GM21723 (cell line): ENCODE data around the gene LRRFIP1.
"Not testable (repeated sequence)": the region's sequence is repeated elsewhere in the genome, so short reads cannot be mapped to it uniquely, and the experiment has no call there.

Experiments
- ATAC-seq: cut with Tn5 transposase; IDR thresholded peaks from one replicate; pipeline ENCODE4 v1.9.1; 2021; ENCODE audit warnings: mild to moderate bottlenecking, moderate library complexity; ENCODE audit not compliant: unreplicated experiment

The LRRFIP1 gene, protein sequence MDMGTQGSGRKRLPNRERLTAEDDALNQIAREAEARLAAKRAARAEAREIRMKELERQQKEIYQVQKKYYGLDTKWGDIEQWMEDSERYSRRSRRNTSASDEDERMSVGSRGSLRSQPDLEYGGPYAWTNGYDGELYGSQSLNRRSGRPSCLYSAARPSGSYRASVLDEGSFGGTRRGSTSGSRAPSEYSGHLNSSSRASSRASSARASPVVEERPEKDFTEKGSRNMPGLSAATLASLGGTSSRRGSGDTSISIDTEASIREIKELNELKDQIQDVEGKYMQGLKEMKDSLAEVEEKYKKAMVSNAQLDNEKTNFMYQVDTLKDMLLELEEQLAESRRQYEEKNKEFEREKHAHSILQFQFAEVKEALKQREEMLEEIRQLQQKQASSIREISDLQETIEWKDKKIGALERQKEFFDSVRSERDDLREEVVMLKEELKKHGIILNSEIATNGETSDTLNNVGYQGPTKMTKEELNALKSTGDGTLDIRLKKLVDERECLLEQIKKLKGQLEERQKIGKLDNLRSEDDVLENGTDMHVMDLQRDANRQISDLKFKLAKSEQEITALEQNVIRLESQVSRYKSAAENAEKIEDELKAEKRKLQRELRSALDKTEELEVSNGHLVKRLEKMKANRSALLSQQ

DNA sequence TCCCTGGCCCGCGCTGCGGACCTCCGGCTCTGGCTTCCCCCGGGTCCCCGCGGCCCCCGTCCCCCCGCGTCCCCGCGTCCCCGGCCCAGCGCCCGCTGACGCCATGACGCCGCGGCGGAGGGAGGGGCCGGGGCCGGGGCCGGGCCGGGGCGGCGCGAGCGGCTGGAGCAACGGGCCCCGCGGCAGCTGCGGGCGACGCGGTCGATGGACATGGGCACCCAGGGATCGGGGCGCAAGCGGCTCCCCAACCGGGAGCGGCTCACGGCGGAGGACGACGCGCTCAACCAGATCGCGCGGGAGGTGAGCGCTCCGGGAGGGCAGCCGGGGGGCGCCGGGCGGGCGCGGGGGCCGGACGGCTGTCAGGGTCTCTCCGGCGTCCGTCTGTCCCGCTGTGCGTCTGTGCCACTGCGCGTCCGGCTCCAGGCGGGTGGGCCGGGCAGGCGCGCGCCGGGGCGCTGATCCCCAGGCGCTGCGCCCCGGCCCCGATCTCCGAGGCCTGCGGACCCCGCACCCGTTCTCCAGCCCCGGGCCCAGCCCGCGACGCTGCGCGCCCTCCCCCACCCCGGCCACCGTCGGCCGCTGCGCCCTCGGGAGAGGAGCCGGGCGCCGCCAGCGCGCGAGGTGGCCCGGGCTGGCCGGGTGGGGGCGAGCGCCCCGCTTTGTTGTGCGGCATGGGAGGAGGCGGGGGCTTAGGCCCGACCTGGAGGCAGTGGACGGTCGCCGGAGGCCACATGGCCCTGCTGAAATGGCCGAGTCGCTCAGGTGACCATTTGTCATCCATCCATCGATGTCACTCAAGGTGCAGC, at the start of gene LRRFIP1:
Gene LRRFIP1, plus strand, starts transcription at position 147 of the 806 bp plus-strand sequence. Its CDS starts 58 bp downstream, at position 205.
- ATAC-seq, result no peak

- ATAC-seq, result no peak
Observed at GRCh38 chr2:237577956-237578870, 49.2 kb upstream of the LRRFIP1 start.

GRCh38 chr2:237581326-237581725, 46.1 kb upstream of the LRRFIP1 start:
- ATAC-seq, result no peak

DNA sequence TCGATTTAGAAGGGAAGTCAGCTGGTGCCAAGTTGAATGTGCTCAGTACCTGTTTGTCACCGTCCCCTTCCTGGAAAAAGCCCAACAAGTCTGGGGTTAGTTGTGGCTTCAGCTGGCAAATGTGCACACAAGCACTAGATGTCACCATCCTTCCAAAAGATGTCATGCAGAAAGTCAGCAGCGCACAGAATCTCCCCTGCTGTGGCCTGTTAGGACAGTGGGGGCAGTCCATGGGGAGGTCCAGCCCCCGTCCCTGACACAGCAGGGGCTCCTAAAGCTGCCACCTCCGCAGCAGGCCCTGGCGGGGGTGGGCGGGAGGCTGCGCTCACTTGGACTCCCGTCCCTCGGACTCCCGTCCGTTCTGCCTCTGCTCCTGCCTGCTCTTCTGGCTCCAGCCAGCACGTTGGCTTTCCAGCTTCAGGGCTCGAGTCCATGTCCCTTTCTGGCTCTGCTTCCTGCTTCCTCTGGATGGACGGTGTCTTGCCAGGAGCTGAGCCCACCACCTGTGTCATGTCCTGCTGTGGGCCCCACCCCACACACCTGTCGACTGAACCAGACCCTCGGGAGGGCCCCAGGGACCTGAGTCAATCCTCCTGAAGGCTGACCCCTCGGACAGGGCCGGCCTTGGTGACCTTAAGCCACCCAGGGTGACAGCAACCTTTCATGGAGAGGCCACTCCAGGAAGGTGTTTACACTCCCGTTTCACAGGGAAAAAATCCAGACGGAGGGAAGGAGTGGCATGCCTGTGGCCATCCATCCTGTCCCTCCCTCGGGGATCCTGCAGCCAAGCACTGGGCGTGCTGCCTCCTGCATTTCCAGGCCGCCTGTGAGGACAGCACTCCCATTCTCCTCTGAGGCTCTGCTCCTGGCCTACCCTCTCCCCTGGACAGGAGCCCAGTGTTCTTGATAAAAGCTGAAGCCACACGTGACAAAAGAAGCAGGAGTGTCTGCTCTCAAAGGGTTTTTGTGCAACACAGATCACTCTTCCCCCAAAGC, 45.3 kb upstream of the LRRFIP1 start:
- ATAC-seq, result no peak

DNA sequence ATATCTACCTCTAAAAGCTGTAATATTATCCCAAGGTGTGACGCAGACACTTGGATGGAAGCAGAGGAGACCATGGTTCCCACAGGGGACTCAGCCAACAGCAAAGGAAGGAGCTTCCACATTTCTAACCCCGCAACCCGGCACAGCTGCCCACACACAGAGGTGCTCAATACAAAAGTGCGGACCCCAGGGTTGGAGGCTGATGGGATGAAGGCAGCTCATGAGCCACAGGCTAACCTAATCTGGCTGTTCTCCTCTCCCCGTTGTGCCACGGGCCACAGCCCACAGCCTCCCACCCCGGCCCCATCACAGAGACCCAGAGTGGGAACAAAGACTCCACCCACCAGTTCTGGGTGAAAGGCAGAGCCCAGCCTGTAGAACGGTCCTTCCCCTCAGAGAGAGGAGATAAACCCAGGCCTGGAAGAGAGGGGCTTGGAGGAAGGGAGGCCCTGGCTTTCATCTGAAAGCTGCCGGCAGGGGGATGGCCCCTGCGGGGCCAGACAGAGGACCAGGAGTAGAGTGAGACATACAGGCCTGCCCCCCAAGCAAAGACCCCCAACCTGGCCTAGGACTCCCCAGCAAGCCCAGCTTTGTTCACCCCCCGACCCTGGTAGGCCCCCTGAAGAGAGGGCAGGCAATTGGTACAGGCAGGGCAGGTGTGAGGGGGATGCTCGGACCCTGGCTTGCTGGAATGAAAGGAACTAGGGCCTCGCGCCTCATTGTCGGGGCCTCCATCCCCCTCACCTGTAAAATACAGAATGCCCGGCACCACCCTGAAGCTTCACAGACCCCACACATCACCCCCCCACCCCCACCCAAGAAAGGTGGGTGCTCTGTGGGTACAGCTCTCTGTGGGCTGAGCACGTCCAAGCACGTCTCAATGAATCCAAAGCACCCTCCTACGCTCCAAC, 43.7 kb upstream of the LRRFIP1 start:
- no peak for ATAC-seq

- no peak for ATAC-seq
Observed at GRCh38 chr2:237585590-237586221, 41.7 kb upstream of the LRRFIP1 start.

DNA sequence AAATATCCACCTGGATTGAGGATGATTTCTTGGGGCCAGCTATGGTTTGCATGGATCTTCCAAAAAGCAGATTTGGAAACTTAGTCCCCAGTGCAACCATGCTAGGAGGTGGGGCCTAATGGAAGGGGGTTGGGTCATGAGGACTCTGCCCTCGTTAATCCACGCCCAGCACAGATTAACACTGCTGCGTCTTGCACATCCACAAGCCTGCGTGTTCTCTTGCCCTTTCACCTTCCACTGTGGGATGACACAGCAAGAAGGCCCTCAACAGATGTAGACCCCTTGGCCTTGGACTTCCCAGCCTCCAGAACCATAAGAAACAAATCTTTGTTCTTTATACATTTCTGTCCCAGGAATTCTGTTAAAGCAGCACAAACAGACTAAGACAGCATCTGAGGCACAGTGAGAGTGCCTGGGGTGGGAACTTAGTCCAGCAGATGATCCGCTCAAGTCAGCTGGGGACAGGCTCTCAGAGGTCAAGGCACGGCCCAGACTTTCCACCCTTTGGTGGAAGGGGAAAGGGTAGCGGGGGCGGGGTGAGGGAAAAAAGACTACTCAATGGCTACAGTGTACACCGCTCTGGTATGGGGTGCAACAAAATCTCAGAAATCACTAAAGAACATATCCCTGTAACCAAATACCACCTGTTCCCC, 39.2 kb upstream of the LRRFIP1 start:
- no peak for ATAC-seq

- ATAC-seq, result no peak
Observed at GRCh38 chr2:237590272-237591140, 36.9 kb upstream of the LRRFIP1 start, which contains the start of gene RAB17. TSS of gene RAB17 (minus strand) at chr2:237590734. CDS start at chr2:237586154, 4,580 bp downstream.

GRCh38 chr2:237591141-237591881, 36.1 kb upstream of the LRRFIP1 start:
- no peak for ATAC-seq

DNA sequence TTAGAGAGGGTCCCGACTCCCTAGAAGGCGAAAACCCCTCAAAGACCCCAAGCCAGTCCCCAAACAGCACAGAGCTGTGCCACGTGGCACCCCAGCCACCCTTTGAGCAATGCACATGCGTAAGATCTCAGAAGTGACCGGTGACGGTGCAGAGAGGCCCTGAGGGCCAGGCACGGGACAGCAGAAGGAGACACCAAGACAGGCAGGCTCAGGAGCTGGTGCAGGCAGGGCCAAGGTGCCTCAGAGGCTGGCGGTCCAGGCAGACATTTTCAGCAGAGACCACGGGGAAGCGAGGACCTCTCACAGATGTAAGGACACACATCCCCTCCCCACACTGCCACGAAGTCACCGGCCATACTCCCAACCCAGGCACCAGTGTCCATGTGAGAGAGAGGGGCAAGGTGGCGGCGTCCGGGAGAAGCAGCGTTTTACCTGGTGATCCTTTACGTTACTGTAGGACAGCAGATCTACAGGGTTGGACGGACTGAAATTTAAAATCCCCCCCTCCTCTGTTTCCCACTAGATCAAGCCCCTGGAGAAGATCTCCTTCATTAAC, 34.9 kb upstream of the LRRFIP1 start:
- ATAC-seq, result no peak

- no peak for ATAC-seq
Observed at GRCh38 chr2:237593036-237593435, 34.4 kb upstream of the LRRFIP1 start.

DNA sequence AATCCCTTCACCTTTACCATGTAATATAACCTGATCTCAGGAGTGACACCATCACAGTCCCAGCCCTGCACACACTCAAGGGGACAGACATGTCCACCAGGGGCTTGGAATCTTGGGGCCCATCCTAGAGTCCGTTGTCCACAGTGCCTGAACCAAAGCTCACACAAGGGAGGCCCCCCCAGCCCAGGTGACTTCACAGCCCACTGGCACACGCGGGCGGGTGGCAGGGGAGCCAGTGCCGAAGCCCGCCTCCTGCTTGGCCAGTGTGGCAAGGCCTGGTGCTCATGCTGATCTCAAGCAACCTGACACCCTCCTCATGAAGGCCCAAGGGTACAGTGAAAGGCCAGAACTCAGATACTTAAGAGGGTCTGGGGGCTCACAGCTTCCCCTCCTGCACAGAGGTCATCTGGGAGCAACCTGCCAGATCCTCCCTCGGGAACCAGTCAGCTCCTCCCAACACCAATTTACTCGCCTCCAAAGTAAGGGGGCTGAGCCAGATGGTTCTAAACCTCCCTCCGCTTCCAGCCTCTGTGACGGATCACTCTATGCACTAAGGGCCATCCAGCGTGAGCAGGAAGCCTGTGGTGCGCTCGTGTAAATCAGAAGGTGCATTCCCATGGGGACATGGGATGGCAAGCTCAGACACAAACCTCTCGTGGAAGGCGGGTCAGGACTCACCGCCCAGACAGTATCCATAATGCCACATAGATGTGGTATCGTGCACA, 33.6 kb upstream of the LRRFIP1 start:
- no peak for ATAC-seq

DNA sequence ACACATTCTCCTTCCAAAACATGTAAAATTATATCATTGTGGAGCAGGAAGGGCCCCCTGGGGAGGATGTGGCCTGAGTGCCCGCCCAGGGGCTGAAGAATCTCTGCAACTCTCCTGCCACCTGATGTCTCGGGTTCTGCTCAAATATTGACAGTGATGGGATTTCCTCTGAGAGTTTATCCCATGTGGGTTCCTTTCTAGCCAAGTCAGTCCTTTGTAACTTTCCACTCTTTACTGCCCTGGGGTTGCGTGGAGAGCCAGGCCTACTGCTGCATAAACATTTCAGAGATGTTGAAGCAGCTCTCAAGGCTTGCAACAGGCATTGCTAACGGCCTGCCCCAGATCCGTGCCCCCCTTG, 32.9 kb upstream of the LRRFIP1 start:
- no peak for ATAC-seq

DNA sequence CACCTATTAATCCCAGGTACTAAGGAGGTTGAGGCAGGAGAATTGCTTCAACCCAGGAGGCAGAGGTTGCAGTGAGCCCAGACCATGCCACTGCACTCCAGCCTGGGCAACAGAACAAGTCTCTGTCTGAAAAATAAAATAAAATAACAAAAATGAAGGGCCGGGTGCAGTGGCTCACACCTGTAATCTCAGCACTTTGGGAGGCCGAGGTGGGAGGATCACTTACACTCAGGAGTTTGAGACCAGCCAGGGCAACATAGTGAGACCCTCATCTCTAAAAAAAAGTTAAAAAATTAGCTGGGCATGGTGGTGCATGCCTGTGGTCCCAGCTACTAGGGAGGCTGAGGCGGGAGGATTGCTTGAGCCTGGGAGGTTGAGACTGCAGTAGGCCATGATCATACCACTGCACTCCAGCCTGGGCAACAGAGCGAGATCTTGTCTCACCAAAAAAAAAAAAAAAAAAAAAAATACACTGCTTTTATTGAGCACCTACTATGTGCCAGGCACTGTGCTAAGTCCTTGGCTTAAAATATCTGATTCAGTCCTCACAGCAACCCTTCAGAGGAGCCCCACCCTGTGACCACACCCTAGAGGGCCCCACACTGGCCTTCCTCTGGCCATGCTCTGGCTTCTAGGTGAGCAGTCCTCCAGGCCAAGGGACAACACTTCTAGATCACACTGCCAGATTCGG, 31.4 kb upstream of the LRRFIP1 start:
- not testable (repeated sequence) for ATAC-seq
